ENCODE results near the gene AGPAT1. TPM values are rescaled to one million over a fixed set of nuclear protein-coding genes. Genes with fewer than 3 reads are reported as not detected.

AGPAT1 gene
- polyA plus RNA-seq, 3 donors = 94.6 to 109 (median 102) TPM

Other genes with a start within 250 kb of the AGPAT1 start
- 1 to 10 TPM; 3.0 to 4.2 (median 4.0) TPM for gene C2, start 248.4 kb downstream of the AGPAT1 start, polyA plus RNA-seq (ENCODE audit: insufficient read length in 3 of 3)
- gene CFB, start 230.0 kb downstream of the AGPAT1 start, polyA plus RNA-seq (ENCODE audit: insufficient read length in 3 of 3) = 1 to 10 TPM; 5.2 to 8.7 (median 6.6) TPM
- 100 to 1,000 TPM in 1 of 3 donors, 10 to 100 TPM in 2; 89.5 to 103 (median 91.3) TPM for gene NELFE, start 217.1 kb downstream of the AGPAT1 start, polyA plus RNA-seq (ENCODE audit: insufficient read length in 3 of 3)
- gene SKIC2, start 216.9 kb downstream of the AGPAT1 start, polyA plus RNA-seq (ENCODE audit: insufficient read length in 3 of 3) = 10 to 100 TPM; 42.3 to 49.0 (median 47.7) TPM
- gene DXO, start 203.9 kb downstream of the AGPAT1 start, polyA plus RNA-seq (ENCODE audit: insufficient read length in 3 of 3) = 10 to 100 TPM; 22.1 to 32.3 (median 31.7) TPM
- 10 to 100 TPM; 15.7 to 22.4 (median 22.4) TPM for gene C4A, start 194.0 kb downstream of the AGPAT1 start, polyA plus RNA-seq (ENCODE audit: insufficient read length in 3 of 3)
- gene C4B, start 161.3 kb downstream of the AGPAT1 start, polyA plus RNA-seq (ENCODE audit: insufficient read length in 3 of 3) = 10 to 100 TPM; 17.4 to 23.3 (median 22.1) TPM
- gene CYP21A2, start 137.7 kb downstream of the AGPAT1 start, polyA plus RNA-seq (ENCODE audit: insufficient read length in 3 of 3) = 1 to 10 TPM in 1 of 3 donors, under 1 TPM in 2; 0.24 to 1.0 (median 0.29) TPM
- gene TNXB, start 66.7 kb downstream of the AGPAT1 start, polyA plus RNA-seq (ENCODE audit: insufficient read length in 3 of 3) = 1 to 10 TPM; 3.4 to 7.9 (median 6.1) TPM
- gene ATF6B, start 47.8 kb downstream of the AGPAT1 start, polyA plus RNA-seq (ENCODE audit: insufficient read length in 3 of 3) = 100 to 1,000 TPM in 1 of 3 donors, 10 to 100 TPM in 2; 87.2 to 104 (median 92.0) TPM
- 1 to 10 TPM; 7.1 to 9.0 (median 8.7) TPM for gene FKBPL, start 45.8 kb downstream of the AGPAT1 start, polyA plus RNA-seq (ENCODE audit: insufficient read length in 3 of 3)
- 1 to 10 TPM; 2.4 to 4.2 (median 2.6) TPM for gene PRRT1, start 24.1 kb downstream of the AGPAT1 start, polyA plus RNA-seq (ENCODE audit: insufficient read length in 3 of 3)
- gene PPT2, start 21.9 kb downstream of the AGPAT1 start, polyA plus RNA-seq (ENCODE audit: insufficient read length in 3 of 3) = 10 to 100 TPM; 30.5 to 48.4 (median 33.4) TPM
- gene EGFL8, start 11.5 kb downstream of the AGPAT1 start, polyA plus RNA-seq (ENCODE audit: insufficient read length in 3 of 3) = 10 to 100 TPM; 24.0 to 44.4 (median 24.3) TPM
- 100 to 1,000 TPM in 2 of 3 donors, 10 to 100 TPM in 1; 91.6 to 107 (median 104) TPM for gene RNF5, start 2.3 kb upstream of the AGPAT1 start, polyA plus RNA-seq (ENCODE audit: insufficient read length in 3 of 3)
- 10 to 100 TPM; 23.8 to 25.3 (median 24.9) TPM for gene AGER, start 8.2 kb upstream of the AGPAT1 start, polyA plus RNA-seq (ENCODE audit: insufficient read length in 3 of 3)
- gene PBX2, start 14.1 kb upstream of the AGPAT1 start, polyA plus RNA-seq (ENCODE audit: insufficient read length in 3 of 3) = 100 to 1,000 TPM; 173 to 193 (median 191) TPM
- 10 to 100 TPM in 1 of 3 donors, 1 to 10 TPM in 2; 9.4 to 13.1 (median 9.9) TPM for gene GPSM3, start 16.6 kb upstream of the AGPAT1 start, polyA plus RNA-seq (ENCODE audit: insufficient read length in 3 of 3)
- gene NOTCH4, start 48.0 kb upstream of the AGPAT1 start, polyA plus RNA-seq (ENCODE audit: insufficient read length in 3 of 3) = 10 to 100 TPM; 17.2 to 26.3 (median 19.9) TPM
- gene TSBP1, start 195.8 kb upstream of the AGPAT1 start, polyA plus RNA-seq (ENCODE audit: insufficient read length in 3 of 3) = under 1 TPM; 0.13 to 0.34 (median 0.20) TPM
- 1 to 10 TPM; 1.0 to 1.9 (median 1.3) TPM for gene BTNL2, start 231.1 kb upstream of the AGPAT1 start, polyA plus RNA-seq (ENCODE audit: insufficient read length in 3 of 3)